Gastrocnemius medialis (tissue), 4 donors: ENCODE results near the gene RERE.

Experiments
- CTCF ChIP-seq, 5 experiments: fragments of 450-650 bp in 3 of 5; fragments of 200-600 bp in 2 of 5; sonication (generic) in 2 of 5; IDR thresholded peaks in 4 of 5; conservative IDR thresholded peaks in 1 of 5; 1 replicate in 4 of 5; 2 replicates in 1 of 5; pipeline ENCODE4 v1.5.1; 2016 to 2019; ENCODE audit warnings: antibody characterized with exemption in 5 of 5, mild to moderate bottlenecking in 3 of 5, moderate library complexity in 3 of 5
- POLR2A ChIP-seq, 2 donors: fragments of 450-650 bp; IDR thresholded peaks; one replicate each; pipeline ENCODE4 v1.6.1; 2017; ENCODE audit warnings: antibody characterized with exemption in 2 of 2, mild to moderate bottlenecking in 2 of 2, moderate library complexity in 2 of 2

- no peak for TF ChIP-seq POLR2A (IDR thresholded peaks at IDR 0.05)
- no peak for TF ChIP-seq CTCF (IDR thresholded peaks at IDR 0.05 in 4 of 5, conservative IDR thresholded peaks at IDR 0.05 in 1 of 5)
Measured at GRCh38 chr1:8662380-8663072, 154.9 kb downstream of the RERE start.
